Sigmoid colon (tissue), 7 donors: ENCODE data around the gene XYLT1. TPM values are rescaled to one million over a fixed set of nuclear protein-coding genes. Genes with fewer than 3 reads are reported as not detected.
"Not testable (repeated sequence)": the region's sequence is repeated elsewhere in the genome, so short reads cannot be mapped to it uniquely, and the experiment has no call there.

Experiments
- DNase-seq: peaks from one replicate; pipeline ENCODE4 v3.0.0-alpha.2; 2019
- H3K27ac ChIP-seq, 4 donors: fragments of 200-600 bp; sonication (generic); one replicate each; pipeline ENCODE4 v1.5.1; 2016 to 2019; ENCODE audit warnings: mild to moderate bottlenecking in 1 of 4
- H3K27me3 ChIP-seq, 3 donors: fragments of 200-600 bp; sonication (generic); one replicate each; pipeline ENCODE4 v1.5.1; 2019; ENCODE audit warnings: mild to moderate bottlenecking in 1 of 3
- H3K36me3 ChIP-seq, 4 donors: fragments of 200-600 bp; sonication (generic); one replicate each; pipeline ENCODE4 v1.5.1; 2016 to 2019
- H3K4me1 ChIP-seq, 4 donors: fragments of 200-600 bp; sonication (generic); one replicate each; pipeline ENCODE4 v1.5.1; 2017 to 2019
- H3K4me3 ChIP-seq, 4 donors: fragments of 200-600 bp; sonication (generic); one replicate each; pipeline ENCODE4 v1.5.1; 2017 to 2019; ENCODE audit warnings: mild to moderate bottlenecking in 2 of 4, moderate library complexity in 1 of 4
- H3K9me3 ChIP-seq, 4 donors: fragments of 200-600 bp in 3 of 4; sonication (generic) in 3 of 4; one replicate each; pipeline versions ENCODE4 v1.5.1 to v1.6.1; 2013 to 2019
- EP300 ChIP-seq, 4 donors: sonication (generic); formaldehyde crosslinking; IDR thresholded peaks; one replicate each; pipeline ENCODE4 v1.6.1; 2017; ENCODE audit warnings: antibody characterized with exemption in 4 of 4
- POLR2A ChIP-seq, 2 donors: fragments of 450-650 bp; IDR thresholded peaks; one replicate each; pipeline ENCODE4 v1.6.1; 2016; ENCODE audit warnings: antibody characterized with exemption in 2 of 2, mild to moderate bottlenecking in 2 of 2, moderate library complexity in 2 of 2
- POLR2AphosphoS5 ChIP-seq, 4 donors: sonication (generic); formaldehyde crosslinking; IDR thresholded peaks; one replicate each; pipeline ENCODE4 v1.6.1; 2017; ENCODE audit warnings: antibody characterized with exemption in 4 of 4
- WGBS, 2 donors: extraction: QIAGEN DNeasy Blood & Tissue Kit; methylation state at CpG; one replicate each; pipeline ENCODE4 v1.1.7; 2013; 5-methylcytosine and 5-hydroxymethylcytosine counted together
- intact Hi-C: fragments of 100-400 bp; cut with DNase I; formaldehyde crosslinking; loops from one replicate; pipeline ENCODE4 v1.15.1; 2023
- polyA plus RNA-seq, 3 donors: library from polyadenylated mRNA; stranded (reverse); fragments of 200-250 nt; gene quantifications; one replicate each; pipeline ENCODE4 v1.2.3, GENCODE V29; 2013
- total RNA-seq, 4 donors: library from RNA; depleted of rRNA; stranded (reverse); fragments of >200 nt; gene quantifications; one replicate each; pipeline ENCODE4 v1.1.0, GENCODE V29; 2016
- TF ChIP-seq, protein P1 (sequence below), 4 experiments: fragments of 450-650 bp in 3 of 4; fragments of 200-600 bp in 1 of 4; IDR thresholded peaks; one replicate each; pipeline ENCODE4 v1.5.1; 2016 to 2019; ENCODE audit warnings: antibody characterized with exemption in 4 of 4, mild to moderate bottlenecking in 3 of 4, moderate library complexity in 2 of 4
- donor health status: healthy with polysubstance abuse.
- donor health status: Bipolar disorder and iron deficiency.
- donor health status: healthy.

Gene XYLT1
- total and polyA plus RNA-seq, 7 donors, result 0.60 to 33.2 (median 23.0) TPM

DNA sequence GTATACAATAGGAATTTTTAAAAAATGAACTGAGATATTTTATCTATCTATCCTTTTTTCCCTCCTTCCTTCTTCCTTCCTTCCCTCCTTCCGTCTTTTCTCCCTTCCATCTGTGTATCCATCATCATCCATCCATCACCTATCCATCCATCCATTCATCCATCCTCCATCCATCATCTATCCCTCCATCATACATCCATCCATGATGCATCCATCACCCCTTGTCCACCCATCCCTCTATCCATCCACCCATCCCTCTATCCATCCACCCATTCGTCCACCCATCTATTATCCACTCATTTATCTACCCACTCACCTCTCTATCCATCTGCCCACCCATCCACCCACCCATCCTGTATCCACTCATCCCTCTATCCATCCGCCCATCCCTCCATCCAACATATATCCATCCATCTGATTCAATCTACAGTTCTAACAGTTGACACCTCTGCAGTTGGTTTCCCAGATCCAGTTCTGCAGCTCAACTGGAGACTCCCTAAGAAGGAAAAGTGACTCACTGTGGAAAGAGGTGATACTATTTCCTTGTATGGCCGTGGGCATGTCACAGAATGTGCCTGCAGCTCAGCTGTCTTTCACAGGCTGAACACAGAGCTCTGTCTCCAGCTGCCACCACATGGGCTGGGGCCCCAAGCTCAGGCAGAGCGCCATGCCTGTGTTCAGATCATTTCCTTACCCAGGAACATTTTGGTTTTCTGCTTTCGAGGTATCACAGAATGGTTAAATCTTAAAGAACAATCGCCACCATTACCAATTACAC, 130.8 kb downstream of the XYLT1 start:
- 62 to 75% methylated on average over 7 of the region's 7 CpGs for WGBS, 2 donors
- intact Hi-C loops, result no loop called here
- H3K27me3 ChIP-seq, result no peaks in the 10 kb centered on the region
- peak overlapping the region; percentile 80 to 92 (median 88) for H3K27ac ChIP-seq
- DNase-seq, result peak; percentile 87
- H3K4me1 ChIP-seq, result peaks cover 0 to 61% (median 52%) of the 10 kb centered on the region in 4 donors
- no peak overlapping the region for H3K4me3 ChIP-seq
- no peaks in the 10 kb centered on the region for H3K36me3 ChIP-seq
- H3K9me3 ChIP-seq, result no peaks in the 10 kb centered on the region
- TF ChIP-seq POLR2A (IDR thresholded peaks at IDR 0.05) (no peak), POLR2AphosphoS5 (IDR thresholded peaks at IDR 0.05) (peak; percentile 61 to 78 (median 68)), EP300 (IDR thresholded peaks at IDR 0.05) (peak in 3 of 4 donors; percentile 25 to 87 (median 75))
- TF ChIP-seq, protein P1, sequence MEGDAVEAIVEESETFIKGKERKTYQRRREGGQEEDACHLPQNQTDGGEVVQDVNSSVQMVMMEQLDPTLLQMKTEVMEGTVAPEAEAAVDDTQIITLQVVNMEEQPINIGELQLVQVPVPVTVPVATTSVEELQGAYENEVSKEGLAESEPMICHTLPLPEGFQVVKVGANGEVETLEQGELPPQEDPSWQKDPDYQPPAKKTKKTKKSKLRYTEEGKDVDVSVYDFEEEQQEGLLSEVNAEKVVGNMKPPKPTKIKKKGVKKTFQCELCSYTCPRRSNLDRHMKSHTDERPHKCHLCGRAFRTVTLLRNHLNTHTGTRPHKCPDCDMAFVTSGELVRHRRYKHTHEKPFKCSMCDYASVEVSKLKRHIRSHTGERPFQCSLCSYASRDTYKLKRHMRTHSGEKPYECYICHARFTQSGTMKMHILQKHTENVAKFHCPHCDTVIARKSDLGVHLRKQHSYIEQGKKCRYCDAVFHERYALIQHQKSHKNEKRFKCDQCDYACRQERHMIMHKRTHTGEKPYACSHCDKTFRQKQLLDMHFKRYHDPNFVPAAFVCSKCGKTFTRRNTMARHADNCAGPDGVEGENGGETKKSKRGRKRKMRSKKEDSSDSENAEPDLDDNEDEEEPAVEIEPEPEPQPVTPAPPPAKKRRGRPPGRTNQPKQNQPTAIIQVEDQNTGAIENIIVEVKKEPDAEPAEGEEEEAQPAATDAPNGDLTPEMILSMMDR (IDR thresholded peaks at IDR 0.05), result no peak

DNA sequence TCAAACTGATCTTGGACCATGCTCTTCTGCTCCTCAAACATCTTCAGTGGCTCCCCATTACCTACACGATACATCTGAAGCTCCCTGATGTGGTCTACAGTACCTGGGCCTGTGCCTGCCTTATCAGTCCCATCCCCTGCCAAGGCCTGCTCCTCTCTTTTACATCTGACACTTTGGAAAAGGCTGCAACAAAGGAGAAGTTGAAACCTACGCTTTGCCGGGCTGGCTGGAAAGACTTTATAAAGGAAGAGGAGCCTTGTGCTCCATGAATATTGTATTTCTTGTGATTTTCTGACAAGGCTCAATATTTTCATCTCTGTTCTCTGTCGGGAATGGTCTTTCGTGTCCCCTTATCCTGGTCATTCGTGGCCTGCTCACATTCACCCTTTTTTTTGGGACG, 132.5 kb downstream of the XYLT1 start:
- DNase-seq, result no peak
- intact Hi-C loops, result no loop called here
- Histone ChIP-seq H3K27me3 (no peaks in the 10 kb centered on the region), H3K27ac (peak overlapping the region; percentile 80 to 92 (median 88)), H3K36me3 (no peaks in the 10 kb centered on the region), H3K4me3 (no peak overlapping the region), H3K9me3 (no peaks in the 10 kb centered on the region), H3K4me1 (peaks cover 0 to 57% (median 44%) of the 10 kb centered on the region in 4 donors)
- TF ChIP-seq, protein P1 (IDR thresholded peaks at IDR 0.05), result no peak
- TF ChIP-seq POLR2A (IDR thresholded peaks at IDR 0.05) (no peak), POLR2AphosphoS5 (IDR thresholded peaks at IDR 0.05) (no peak), EP300 (IDR thresholded peaks at IDR 0.05) (no peak)
- 95 to 98% methylated on average over 7 of the region's 7 CpGs for WGBS, 2 donors

- Histone ChIP-seq H3K9me3 (no peaks in the 10 kb centered on the region), H3K4me1 (peaks cover 0 to 47% (median 33%) of the 10 kb centered on the region in 4 donors), H3K36me3 (no peaks in the 10 kb centered on the region), H3K27ac (peak overlapping the region; percentile 80 to 92 (median 88)), H3K4me3 (no peak overlapping the region), H3K27me3 (no peaks in the 10 kb centered on the region)
- TF ChIP-seq POLR2AphosphoS5 (IDR thresholded peaks at IDR 0.05) (no peak), EP300 (IDR thresholded peaks at IDR 0.05) (no peak), POLR2A (IDR thresholded peaks at IDR 0.05) (no peak)
- TF ChIP-seq, protein P1 (IDR thresholded peaks at IDR 0.05), result no peak
- intact Hi-C loops, result no loop called here
- WGBS, 2 donors, result 96% methylated on average over 8 of the region's 8 CpGs
- no peak for DNase-seq
Observed at GRCh38 chr16:17336530-17336900, 134.2 kb downstream of the XYLT1 start.

DNA sequence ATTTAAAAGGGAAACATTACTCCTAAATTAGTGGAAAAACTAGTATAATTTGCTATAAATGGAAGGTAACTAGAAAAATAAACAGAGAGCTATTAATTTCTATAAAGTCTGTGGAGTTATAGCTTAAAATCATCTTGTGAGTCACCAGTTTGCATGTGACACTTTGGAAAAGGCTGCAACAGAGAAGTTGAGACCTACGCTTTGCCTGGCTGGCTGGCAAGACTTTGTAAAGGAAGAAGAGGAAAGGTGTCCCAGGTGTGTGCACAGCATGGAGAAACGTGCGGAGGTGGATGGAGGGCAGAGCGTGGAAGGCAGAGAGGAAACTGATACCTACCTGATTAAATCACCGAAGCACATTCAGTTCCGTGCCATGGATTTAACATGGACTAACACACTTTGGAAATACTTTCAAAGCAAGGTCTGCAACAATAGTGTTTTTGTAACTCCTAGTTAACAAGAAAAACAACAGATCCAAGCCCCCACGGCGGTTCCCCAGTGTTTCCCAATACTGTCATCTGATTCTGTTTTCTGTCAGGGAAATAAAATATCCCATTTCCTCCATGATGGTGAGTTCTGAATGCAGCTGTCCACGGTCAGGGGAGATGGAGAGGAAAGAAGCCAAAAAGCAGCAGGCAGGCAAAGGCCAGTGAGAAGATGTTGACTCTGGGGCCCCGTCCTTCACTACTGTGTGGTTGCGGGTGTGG, 134.8 kb downstream of the XYLT1 start:
- H3K27ac ChIP-seq, result peak overlapping the region; percentile 80 to 92 (median 88)
- TF ChIP-seq EP300 (IDR thresholded peaks at IDR 0.05), result no peak
- TF ChIP-seq POLR2AphosphoS5 (IDR thresholded peaks at IDR 0.05), result peak in 1 of 4 donors; percentile 30
- peaks cover 0 to 44% (median 30%) of the 10 kb centered on the region in 4 donors for H3K4me1 ChIP-seq
- intact Hi-C loops, result no loop called here
- no peak overlapping the region for H3K4me3 ChIP-seq
- 84% methylated on average over 11 of the region's 11 CpGs for WGBS, 2 donors
- H3K36me3 ChIP-seq, result no peaks in the 10 kb centered on the region
- peak; percentile 49 for DNase-seq
- H3K27me3 ChIP-seq, result no peaks in the 10 kb centered on the region
- H3K9me3 ChIP-seq, result no peaks in the 10 kb centered on the region

GRCh38 chr16:17335406-17335805, 135.4 kb downstream of the XYLT1 start:
- WGBS, 2 donors, result 90 to 93% methylated on average over 10 of the region's 10 CpGs
- Histone ChIP-seq H3K27ac (peak overlapping the region; percentile 80 to 92 (median 88)), H3K4me1 (peaks cover 0 to 38% (median 25%) of the 10 kb centered on the region in 4 donors)
- H3K4me3 ChIP-seq, H3K36me3 ChIP-seq, H3K27me3 ChIP-seq, intact Hi-C loops, H3K9me3 ChIP-seq: not testable (repeated sequence)
- DNase-seq, result peak; percentile 52
